ENCODE results near the gene MLH3. TPM values are rescaled to one million over a fixed set of nuclear protein-coding genes. Genes with fewer than 3 reads are reported as not detected.

The MLH3 gene
- total RNA-seq, 1 experiment from 2014 or later: 23.0 TPM

DNA sequence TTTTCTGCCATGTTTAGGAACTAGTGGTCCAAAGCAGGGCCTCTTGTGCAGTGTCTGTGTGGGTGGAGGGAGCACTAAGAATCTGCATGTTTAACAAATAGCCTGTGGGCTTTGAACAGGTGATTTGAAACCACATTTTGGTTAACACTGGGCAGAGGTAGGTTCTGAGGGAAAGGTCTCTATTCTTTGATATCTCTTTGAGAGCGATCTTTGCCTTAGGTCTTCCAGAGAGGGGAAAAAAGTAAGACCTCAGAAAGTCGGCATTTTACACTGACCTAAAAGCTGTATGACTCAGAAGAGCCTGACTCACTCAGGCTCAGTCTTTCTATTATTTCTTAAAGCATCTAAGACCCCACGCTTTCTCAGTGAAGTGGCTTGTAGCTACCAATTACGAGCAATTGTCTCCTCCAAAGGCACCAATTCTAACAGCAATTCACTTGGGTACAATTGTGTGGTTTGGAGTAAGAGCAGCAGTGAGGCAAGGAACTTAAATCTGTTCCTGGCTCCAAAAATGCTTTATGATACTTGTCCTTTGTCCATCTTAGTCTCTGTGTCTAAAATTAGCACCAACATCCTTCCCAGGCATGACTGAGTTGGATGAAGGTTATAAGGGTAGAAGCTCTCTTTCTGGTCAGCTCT, 39.8 kb downstream of the MLH3 start:
- no peaks in the 10 kb centered on the region for H3K9me3 Mint-ChIP-seq
- Histone ChIP-seq H2BK20ac (ENCODE audit: low read depth, low read length, poor library complexity, severe bottlenecking) (no peak overlapping the region), H3K18ac (ENCODE audit: insufficient read length, low read depth, low read length) (no peak overlapping the region), H2BK120ac (ENCODE audit: low read depth, low read length, poor library complexity, severe bottlenecking) (no peak overlapping the region), H3K23ac (ENCODE audit: insufficient read length, low read depth, low read length) (no peak overlapping the region), H2BK15ac (ENCODE audit: low read depth, low read length) (no peak overlapping the region), H3K23me2 (ENCODE audit: insufficient read length, low read depth, low read length, poor library complexity, severe bottlenecking) (no peaks in the 10 kb centered on the region), H3K9me3 (ENCODE audit: control insufficient read depth, low read depth, low read length) (no peaks in the 10 kb centered on the region), H3K4ac (ENCODE audit: low read depth, low read length) (no peak overlapping the region), H3K4me1 (ENCODE audit: insufficient read depth, low read length) (no peaks in the 10 kb centered on the region), H3K14ac (ENCODE audit: insufficient read depth, low read length) (no peak overlapping the region), H3K56ac (ENCODE audit: insufficient read length, low read depth, low read length) (no peak overlapping the region), H4K5ac (ENCODE audit: insufficient read length, low read depth, low read length) (no peak overlapping the region), H4K8ac (replicated peaks; ENCODE audit: insufficient read length, low read depth, low read length) (no peak overlapping the region), H3K79me1 (ENCODE audit: insufficient read depth, low read depth, low read length, poor library complexity, severe bottlenecking) (no peaks in the 10 kb centered on the region), H2BK5ac (ENCODE audit: insufficient read length, low read length) (no peak overlapping the region), H3K79me2 (ENCODE audit: insufficient read depth, low read length) (no peaks in the 10 kb centered on the region), H4K91ac (ENCODE audit: insufficient read length, low read depth, low read length) (no peak overlapping the region), H2AFZ (ENCODE audit: low read length) (no peak overlapping the region), H3K27ac (ENCODE audit: insufficient read length, low read depth, low read length) (no peak overlapping the region), H3K27me3 (ENCODE audit: insufficient read depth, low read length) (no peaks in the 10 kb centered on the region), H3K4me2 (ENCODE audit: insufficient read depth, insufficient read length, low read length) (no peak overlapping the region), H3K9ac (ENCODE audit: extremely low read depth, insufficient read length, low read length) (no peak overlapping the region), H2AK5ac (ENCODE audit: insufficient read length, low read length) (no peak overlapping the region), H4K20me1 (ENCODE audit: control insufficient read depth, insufficient read depth, insufficient read length) (no peaks in the 10 kb centered on the region), H3T11ph (ENCODE audit: low read length) (no peak overlapping the region), H2BK12ac (ENCODE audit: insufficient read length, low read depth, low read length) (no peak overlapping the region)
- no peaks in the 10 kb centered on the region for H3K4me1 Mint-ChIP-seq
- TF ChIP-seq, protein P1, sequence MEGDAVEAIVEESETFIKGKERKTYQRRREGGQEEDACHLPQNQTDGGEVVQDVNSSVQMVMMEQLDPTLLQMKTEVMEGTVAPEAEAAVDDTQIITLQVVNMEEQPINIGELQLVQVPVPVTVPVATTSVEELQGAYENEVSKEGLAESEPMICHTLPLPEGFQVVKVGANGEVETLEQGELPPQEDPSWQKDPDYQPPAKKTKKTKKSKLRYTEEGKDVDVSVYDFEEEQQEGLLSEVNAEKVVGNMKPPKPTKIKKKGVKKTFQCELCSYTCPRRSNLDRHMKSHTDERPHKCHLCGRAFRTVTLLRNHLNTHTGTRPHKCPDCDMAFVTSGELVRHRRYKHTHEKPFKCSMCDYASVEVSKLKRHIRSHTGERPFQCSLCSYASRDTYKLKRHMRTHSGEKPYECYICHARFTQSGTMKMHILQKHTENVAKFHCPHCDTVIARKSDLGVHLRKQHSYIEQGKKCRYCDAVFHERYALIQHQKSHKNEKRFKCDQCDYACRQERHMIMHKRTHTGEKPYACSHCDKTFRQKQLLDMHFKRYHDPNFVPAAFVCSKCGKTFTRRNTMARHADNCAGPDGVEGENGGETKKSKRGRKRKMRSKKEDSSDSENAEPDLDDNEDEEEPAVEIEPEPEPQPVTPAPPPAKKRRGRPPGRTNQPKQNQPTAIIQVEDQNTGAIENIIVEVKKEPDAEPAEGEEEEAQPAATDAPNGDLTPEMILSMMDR (conservative IDR thresholded peaks at IDR 0.05): no peak
- H3K4me3 Mint-ChIP-seq: no peak overlapping the region
- peak overlapping the region in 1 of 3 experiments; percentile 60; a peak in 1 of 7 replicates for H3K27ac Mint-ChIP-seq
- WGBS (ENCODE audit: extremely low coverage, insufficient read length, low lambda C conversion rate): no CpG with 5 or more reads among the region's 4 CpGs
- no peaks in the 10 kb centered on the region for H3K27me3 Mint-ChIP-seq (ENCODE audit: low read depth)
- DNase-seq: no peak
- peaks cover 5 to 55% (median 38%) of the 10 kb centered on the region in 3 experiments; a peak in 6 of 7 replicates for H3K36me3 Mint-ChIP-seq (ENCODE audit: insufficient read depth in 1 of 3, low read depth in 3 of 3)

All from H9 (cell line).